ENCODE data around the gene SLC35B2. TPM values are rescaled to one million over a fixed set of nuclear protein-coding genes. Genes with fewer than 3 reads are reported as not detected.
A peak's percentile ranks its signal among the peaks of the same experiment; 100 is the strongest.

The SLC35B2 gene
- total and polyA plus RNA-seq, 9 of the 15 experiments (the other 6 are each of a cell fraction or from before 2014, with no cell fraction given): 14.5 to 59.1 (median 47.1) TPM

GRCh38 chr6:44257025-44257752 lies at the start of gene SLC35B2 (continued):
- TF ChIP-seq E2F1 (CRISPR knock-in tag; IDR thresholded peaks at IDR 0.05) (no peak), THAP12 (CRISPR knock-in tag; IDR thresholded peaks at IDR 0.05) (peak; percentile 96), TFE3 (CRISPR knock-in tag; IDR thresholded peaks at IDR 0.05) (peak; percentile 98), MAFF (IDR thresholded peaks at IDR 0.05; ENCODE audit: low read length) (no peak), ELF4 (CRISPR knock-in tag; IDR thresholded peaks at IDR 0.05) (no peak; the same call in 1 of the 2 replicates), ZFP1 (CRISPR knock-in tag; IDR thresholded peaks at IDR 0.05) (no peak), NR2F6 (CRISPR knock-in tag; IDR thresholded peaks at IDR 0.05) (no peak), SUPT5H (IDR thresholded peaks at IDR 0.05) (peak; percentile 70), KLF1 (tag; IDR thresholded peaks at IDR 0.05) (0 out of 2 replicates have a peak, but pooled peaks have one; percentile 22), ZNF449 (CRISPR knock-in tag; IDR thresholded peaks at IDR 0.05) (no peak), KDM5B (IDR thresholded peaks at IDR 0.05; ENCODE audit: insufficient replicate concordance, low read depth, low read length) (peak; percentile 87), ZNF384 (IDR thresholded peaks at IDR 0.05; ENCODE audit: low read depth, low read length) (0 out of 2 replicates have a peak, but pooled peaks have one; percentile 14), ZNF551 (CRISPR knock-in tag; IDR thresholded peaks at IDR 0.05) (no peak), CBX1 (IDR thresholded peaks at IDR 0.05; ENCODE audit: low read depth) (peak; percentile 65; the same call in 1 of the 2 replicates), ZNF224 (CRISPR knock-in tag; IDR thresholded peaks at IDR 0.05) (peak; percentile 91; the same call in 1 of the 2 replicates), BACH1 (tag; IDR thresholded peaks at IDR 0.05) (no peak), KLF6 (CRISPR knock-in tag; IDR thresholded peaks at IDR 0.05; ENCODE audit: borderline replicate concordance) (no peak; the same call in 1 of the 2 replicates), ZNF398 (CRISPR knock-in tag; IDR thresholded peaks at IDR 0.05) (no peak), RHOXF2B (CRISPR knock-in tag; conservative IDR thresholded peaks at IDR 0.05) (no peak)

Measured in K562 (cell line).